ENCODE results near the gene CCPG1. TPM values are rescaled to one million over a fixed set of nuclear protein-coding genes. Genes with fewer than 3 reads are reported as not detected.
A peak's percentile ranks its signal among the peaks of the same experiment; 100 is the strongest.

CCPG1 gene
- total RNA-seq, 2 donors from 2014 or later, result 8.7 to 10.9 TPM

- Mint-ChIP-seq H3K36me3 (ENCODE audit: low read depth) (peaks cover 46% of the 10 kb centered on the region), H3K27me3 (no peaks in the 10 kb centered on the region), H3K27ac (peak overlapping the region; percentile 100), H3K9me3 (no peaks in the 10 kb centered on the region), H3K4me1 (peaks cover 42% of the 10 kb centered on the region), H3K4me3 (peak overlapping the region; percentile 100)
- peak; percentile 50 for ATAC-seq (replicated peaks)
These were observed 88.5 kb downstream of the CCPG1 start for GRCh38 chr15:55319537-55320237.

- peak within 1 kb of the TSS; percentile 100 for H3K27ac Mint-ChIP-seq
- H3K36me3 Mint-ChIP-seq (ENCODE audit: low read depth), result peaks cover 46% of the 10 kb centered on the region
- no peaks in the 10 kb centered on the region for H3K27me3 Mint-ChIP-seq
- peak; percentile 93 for ATAC-seq (replicated peaks)
- peaks cover 45% of the 10 kb centered on the region for H3K4me1 Mint-ChIP-seq
- peak within 1 kb of the TSS; percentile 100 for H3K4me3 Mint-ChIP-seq
- H3K9me3 Mint-ChIP-seq, result no peaks in the 10 kb centered on the region
These were observed 89.3 kb downstream of the CCPG1 start, which contains the start of the genes PIGB and PIGBOS1 for GRCh38 chr15:55318588-55319494. PIGB (plus strand) TSS chr15:55319222; CDS start chr15:55319251, 29 bp downstream. PIGBOS1 (minus strand) TSS chr15:55319123; CDS start chr15:55317792, 1,331 bp downstream.

Other genes starting within 250 kb of the CCPG1 start
- 100 to 1,000 TPM; 107 to 111 TPM for gene RSL24D1, start 211.4 kb downstream of the CCPG1 start, total RNA-seq
- gene RAB27A, start 118.5 kb downstream of the CCPG1 start, total RNA-seq, result 100 to 1,000 TPM in 1 of 2 donors, 10 to 100 TPM in 1; 99.2 to 138 TPM
- gene PIGBOS1, start 89.2 kb downstream of the CCPG1 start, total RNA-seq, result 10 to 100 TPM in 1 of 2 donors, 1 to 10 TPM in 1; 7.8 to 10.9 TPM
- 10 to 100 TPM; 25.7 to 32.9 TPM for gene PIGB, start 89.1 kb downstream of the CCPG1 start, total RNA-seq
- not detected for gene PIERCE2, start 136 bp upstream of the CCPG1 start, total RNA-seq
- gene DNAAF4, start 99.9 kb upstream of the CCPG1 start, total RNA-seq, result not detected
- not detected for gene PYGO1, start 180.0 kb upstream of the CCPG1 start, total RNA-seq

Measured in activated T-helper 17 cell treated with anti-CD3 and anti-CD28 coated beads, Interleukin-2, amount 50 U/mL, for 72 hours (primary cell).